A673 (cell line): Measurements from ENCODE around the gene MORN1.

Experiments used
- EZH2 ChIP-seq: fragments of 200-600 bp; sonication (generic); IDR thresholded peaks from 2 replicates; pipeline ENCODE4 v1.6.1; 2017; ENCODE audit warnings: borderline replicate concordance, low read depth, mild to moderate bottlenecking, mixed read lengths, antibody characterized with exemption, low read length; ENCODE audit not compliant: poor library complexity, severe bottlenecking
- TF ChIP-seq, protein P1 (sequence below): fragments of 300-800, 200-600 bp; sonication (generic); conservative IDR thresholded peaks from 2 replicates; pipeline ENCODE4 v1.5.1; 2017; ENCODE audit warnings: low read depth, mild to moderate bottlenecking, antibody characterized with exemption, low read length, moderate library complexity, mixed read lengths

DNA sequence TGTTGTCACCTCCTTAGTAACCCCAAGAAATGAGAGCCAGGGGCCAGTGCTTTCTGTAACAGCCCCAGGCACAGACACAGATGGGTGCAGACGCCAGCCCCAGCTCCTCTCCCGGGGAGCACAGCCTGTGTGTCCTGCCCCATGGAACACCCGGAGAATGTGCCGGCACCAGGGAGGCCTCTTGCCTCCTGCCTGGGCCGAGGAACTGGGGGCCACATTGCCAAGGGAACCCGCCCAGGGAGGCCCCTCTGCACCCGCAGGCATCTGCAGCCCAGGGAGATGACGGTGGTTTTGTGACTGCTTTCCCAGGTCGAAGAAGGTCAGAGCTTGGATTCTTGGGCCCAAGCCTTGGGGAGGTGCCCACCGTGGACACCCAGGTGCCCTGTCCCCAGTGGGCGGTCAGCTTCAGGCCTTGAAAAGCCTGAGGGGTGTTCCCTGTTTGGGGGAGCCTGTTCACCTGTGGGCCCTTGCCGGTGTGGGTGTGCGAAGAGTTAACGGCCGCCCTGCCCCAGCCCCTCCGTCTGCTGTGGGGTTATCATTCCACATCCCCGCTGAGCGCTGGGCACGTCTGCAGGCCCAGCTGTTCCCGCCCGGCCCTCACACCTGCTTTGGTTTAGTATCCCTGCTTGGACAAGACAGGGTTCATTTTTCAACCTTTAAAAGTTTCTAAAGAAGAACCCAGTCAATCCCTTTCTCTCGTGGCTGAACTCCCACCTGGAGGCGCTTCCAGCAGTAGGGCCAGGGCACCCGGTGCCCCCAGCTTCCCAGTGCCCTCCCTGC lies 62.5 kb downstream of the MORN1 start:
- TF ChIP-seq, protein P1, sequence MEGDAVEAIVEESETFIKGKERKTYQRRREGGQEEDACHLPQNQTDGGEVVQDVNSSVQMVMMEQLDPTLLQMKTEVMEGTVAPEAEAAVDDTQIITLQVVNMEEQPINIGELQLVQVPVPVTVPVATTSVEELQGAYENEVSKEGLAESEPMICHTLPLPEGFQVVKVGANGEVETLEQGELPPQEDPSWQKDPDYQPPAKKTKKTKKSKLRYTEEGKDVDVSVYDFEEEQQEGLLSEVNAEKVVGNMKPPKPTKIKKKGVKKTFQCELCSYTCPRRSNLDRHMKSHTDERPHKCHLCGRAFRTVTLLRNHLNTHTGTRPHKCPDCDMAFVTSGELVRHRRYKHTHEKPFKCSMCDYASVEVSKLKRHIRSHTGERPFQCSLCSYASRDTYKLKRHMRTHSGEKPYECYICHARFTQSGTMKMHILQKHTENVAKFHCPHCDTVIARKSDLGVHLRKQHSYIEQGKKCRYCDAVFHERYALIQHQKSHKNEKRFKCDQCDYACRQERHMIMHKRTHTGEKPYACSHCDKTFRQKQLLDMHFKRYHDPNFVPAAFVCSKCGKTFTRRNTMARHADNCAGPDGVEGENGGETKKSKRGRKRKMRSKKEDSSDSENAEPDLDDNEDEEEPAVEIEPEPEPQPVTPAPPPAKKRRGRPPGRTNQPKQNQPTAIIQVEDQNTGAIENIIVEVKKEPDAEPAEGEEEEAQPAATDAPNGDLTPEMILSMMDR = no peak
- no peak for TF ChIP-seq EZH2
